ENCODE results near the gene CABLES2. TPM values are rescaled to one million over a fixed set of nuclear protein-coding genes. Genes with fewer than 3 reads are reported as not detected.

CABLES2 gene
- total RNA-seq, 6 experiments from 2014 or later: 1.4 to 2.9 (median 2.5) TPM

DNA sequence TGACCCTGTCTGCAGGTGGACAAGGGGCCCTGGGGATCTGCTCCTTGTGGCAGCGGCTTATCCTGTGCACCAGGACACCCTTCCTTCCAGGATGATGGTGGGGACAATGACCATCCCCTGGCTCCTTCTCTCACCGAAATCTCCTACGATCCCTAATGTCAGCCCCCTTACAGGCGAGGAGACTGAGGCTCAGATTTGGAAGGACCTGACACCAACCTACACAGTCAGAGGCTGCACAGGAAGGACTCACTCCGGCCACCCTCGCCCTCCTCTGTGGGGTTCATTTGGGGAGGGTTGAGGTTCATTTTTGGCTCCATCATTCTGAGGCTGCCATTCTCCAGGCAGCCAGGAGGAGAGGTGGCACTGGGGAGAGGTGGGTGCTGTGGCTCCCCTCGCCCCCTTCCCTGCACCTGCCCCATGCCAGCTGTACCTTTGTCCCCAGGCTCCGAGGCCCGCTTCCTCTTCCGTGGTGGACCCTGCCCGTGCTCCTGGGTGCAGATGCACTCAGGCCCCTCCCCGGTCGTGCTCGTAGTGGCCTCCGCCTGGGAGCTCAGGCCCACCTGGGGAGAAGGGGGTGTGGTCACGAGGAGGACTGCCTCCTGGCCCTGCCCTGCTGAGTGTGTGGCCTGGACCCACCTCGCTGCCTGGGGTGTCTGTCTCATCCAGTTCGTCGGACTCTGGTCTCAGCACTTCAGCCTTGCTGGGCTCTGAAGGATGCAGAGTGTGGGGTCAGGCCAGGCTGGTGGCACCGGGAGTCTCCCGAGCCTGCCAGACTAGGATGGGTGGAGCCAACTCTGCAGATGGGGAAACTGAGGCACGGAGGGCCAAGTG is 5.3 kb upstream of the CABLES2 start:
- TF ChIP-seq, protein P1, sequence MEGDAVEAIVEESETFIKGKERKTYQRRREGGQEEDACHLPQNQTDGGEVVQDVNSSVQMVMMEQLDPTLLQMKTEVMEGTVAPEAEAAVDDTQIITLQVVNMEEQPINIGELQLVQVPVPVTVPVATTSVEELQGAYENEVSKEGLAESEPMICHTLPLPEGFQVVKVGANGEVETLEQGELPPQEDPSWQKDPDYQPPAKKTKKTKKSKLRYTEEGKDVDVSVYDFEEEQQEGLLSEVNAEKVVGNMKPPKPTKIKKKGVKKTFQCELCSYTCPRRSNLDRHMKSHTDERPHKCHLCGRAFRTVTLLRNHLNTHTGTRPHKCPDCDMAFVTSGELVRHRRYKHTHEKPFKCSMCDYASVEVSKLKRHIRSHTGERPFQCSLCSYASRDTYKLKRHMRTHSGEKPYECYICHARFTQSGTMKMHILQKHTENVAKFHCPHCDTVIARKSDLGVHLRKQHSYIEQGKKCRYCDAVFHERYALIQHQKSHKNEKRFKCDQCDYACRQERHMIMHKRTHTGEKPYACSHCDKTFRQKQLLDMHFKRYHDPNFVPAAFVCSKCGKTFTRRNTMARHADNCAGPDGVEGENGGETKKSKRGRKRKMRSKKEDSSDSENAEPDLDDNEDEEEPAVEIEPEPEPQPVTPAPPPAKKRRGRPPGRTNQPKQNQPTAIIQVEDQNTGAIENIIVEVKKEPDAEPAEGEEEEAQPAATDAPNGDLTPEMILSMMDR (IDR thresholded peaks at IDR 0.05): no peak
- Histone ChIP-seq H3K9me3 (no peaks in the 10 kb centered on the region), H3K4me1 (peaks cover 0 to 7% (median 0%) of the 10 kb centered on the region in 4 donors), H3K27me3 (no peaks in the 10 kb centered on the region), H3K27ac (no peak overlapping the region), H3K4me3 (no peak overlapping the region), H3K36me3 (no peaks in the 10 kb centered on the region)
- intact Hi-C loops (cut with DNase I): loop anchor here in 1 of 2 donors (10.0 kb wide), 1 partner anchor 372 kb away; no protein-coding TSS in a partner anchor
- ATAC-seq (no peak), DNase-seq (no peak)
- 71% methylated on average over 8 of the region's 22 CpGs for WGBS (ENCODE audit: insufficient coverage, low coverage, low lambda C conversion rate, missing lambda C conversion rate)

DNA sequence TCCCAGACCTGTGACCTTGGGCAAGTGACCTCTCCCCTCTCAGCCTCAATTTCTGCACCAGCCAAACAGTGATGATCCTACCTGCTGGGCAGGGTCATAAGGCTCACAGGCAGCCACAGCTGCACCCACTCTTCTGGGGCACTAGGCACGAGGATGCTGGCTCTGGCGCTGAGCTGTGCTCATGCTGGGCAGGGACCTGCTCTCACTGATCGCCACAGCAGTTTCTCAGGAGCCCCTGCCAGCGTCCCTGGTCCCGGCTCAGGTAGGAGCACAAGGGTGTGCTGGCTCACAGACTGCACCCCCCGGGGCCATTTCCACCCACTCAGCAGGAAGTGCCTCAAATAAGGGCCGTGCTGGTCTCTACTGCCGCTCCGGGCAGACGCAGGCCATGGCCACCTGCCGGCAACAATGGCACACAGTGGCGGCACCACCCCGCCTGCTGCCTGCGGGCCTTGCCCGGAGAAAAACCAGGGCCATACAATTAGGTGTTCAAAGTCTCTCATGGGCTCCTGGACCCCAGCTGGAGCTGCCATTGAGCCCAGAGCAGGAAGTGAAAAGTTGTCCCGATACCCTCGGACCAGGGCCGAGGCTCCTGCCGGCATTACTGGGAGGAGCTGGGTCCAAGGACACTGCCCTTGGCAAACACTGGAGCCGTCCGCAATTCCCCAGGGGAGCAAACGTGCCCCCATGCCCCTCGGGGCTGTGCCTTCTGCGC is 4.6 kb upstream of the CABLES2 start:
- DNase-seq: no peak
- H3K27ac ChIP-seq: no peak overlapping the region
- ATAC-seq: no peak
- no peaks in the 10 kb centered on the region for H3K9me3 ChIP-seq
- peaks cover 0 to 8% (median 0%) of the 10 kb centered on the region in 4 donors for H3K4me1 ChIP-seq
- intact Hi-C loops (cut with DNase I): loop anchor here in 1 of 2 donors (10.0 kb wide), 1 partner anchor 373 kb away; no protein-coding TSS in a partner anchor
- no peak overlapping the region for H3K4me3 ChIP-seq
- 30% methylated on average over 4 of the region's 24 CpGs for WGBS (ENCODE audit: insufficient coverage, low coverage, low lambda C conversion rate, missing lambda C conversion rate)
- TF ChIP-seq, protein P1 (IDR thresholded peaks at IDR 0.05): no peak
- TF ChIP-seq POLR2A (IDR thresholded peaks at IDR 0.05): no peak
- H3K36me3 ChIP-seq: no peaks in the 10 kb centered on the region
- H3K27me3 ChIP-seq: no peaks in the 10 kb centered on the region

DNA sequence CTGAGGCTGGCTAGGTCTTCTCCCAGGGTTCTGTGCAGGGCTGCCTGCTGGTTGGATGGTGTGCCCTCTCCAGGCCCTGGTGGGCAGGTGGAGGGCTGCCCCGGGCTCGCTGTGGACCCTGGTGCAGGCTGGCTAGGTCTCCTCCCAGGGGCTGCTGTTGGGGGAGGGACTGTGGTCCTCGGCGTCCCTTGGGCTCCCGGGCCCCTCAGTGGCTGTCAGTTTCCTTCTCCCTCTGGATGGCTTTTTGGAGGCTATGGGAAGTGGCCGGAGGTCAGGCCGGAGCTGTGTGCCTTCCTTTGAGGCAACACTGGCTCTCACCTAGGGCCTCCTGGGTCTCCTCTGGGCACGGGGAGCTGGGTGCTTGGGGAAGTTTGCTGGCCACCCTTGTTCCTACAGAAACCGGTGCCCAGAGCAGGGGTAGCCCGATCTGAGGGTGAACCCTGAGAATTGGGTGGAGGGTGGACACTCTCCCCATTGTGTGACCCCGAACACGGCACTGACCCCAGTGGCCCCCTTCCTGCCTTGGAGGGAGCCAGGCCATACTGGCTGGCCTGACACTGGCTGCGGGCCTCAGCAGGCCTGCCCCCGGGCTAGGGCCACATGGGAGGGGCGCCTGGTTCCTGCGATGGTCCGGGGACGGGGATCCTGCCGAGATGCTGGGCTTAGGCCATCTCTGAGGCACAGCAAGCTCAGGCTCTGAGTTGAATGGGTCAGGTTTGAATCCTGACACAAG is 3.8 kb upstream of the CABLES2 start:
- intact Hi-C loops (cut with DNase I): loop anchor here in 1 of 2 donors (10.0 kb wide), 1 partner anchor 374 kb away; no protein-coding TSS in a partner anchor
- ATAC-seq (no peak), DNase-seq (no peak)
- peaks cover 0 to 15% (median 3%) of the 10 kb centered on the region in 4 donors for H3K4me1 ChIP-seq
- no peaks in the 10 kb centered on the region for H3K27me3 ChIP-seq
- H3K27ac ChIP-seq: no peak overlapping the region
- TF ChIP-seq, protein P1 (IDR thresholded peaks at IDR 0.05): no peak
- no peak for TF ChIP-seq POLR2A (IDR thresholded peaks at IDR 0.05)
- no peaks in the 10 kb centered on the region for H3K9me3 ChIP-seq
- no peak overlapping the region for H3K4me3 ChIP-seq
- no peaks in the 10 kb centered on the region for H3K36me3 ChIP-seq
- WGBS (ENCODE audit: insufficient coverage, low coverage, low lambda C conversion rate, missing lambda C conversion rate): no CpG with 5 or more reads among the region's 19 CpGs

DNA sequence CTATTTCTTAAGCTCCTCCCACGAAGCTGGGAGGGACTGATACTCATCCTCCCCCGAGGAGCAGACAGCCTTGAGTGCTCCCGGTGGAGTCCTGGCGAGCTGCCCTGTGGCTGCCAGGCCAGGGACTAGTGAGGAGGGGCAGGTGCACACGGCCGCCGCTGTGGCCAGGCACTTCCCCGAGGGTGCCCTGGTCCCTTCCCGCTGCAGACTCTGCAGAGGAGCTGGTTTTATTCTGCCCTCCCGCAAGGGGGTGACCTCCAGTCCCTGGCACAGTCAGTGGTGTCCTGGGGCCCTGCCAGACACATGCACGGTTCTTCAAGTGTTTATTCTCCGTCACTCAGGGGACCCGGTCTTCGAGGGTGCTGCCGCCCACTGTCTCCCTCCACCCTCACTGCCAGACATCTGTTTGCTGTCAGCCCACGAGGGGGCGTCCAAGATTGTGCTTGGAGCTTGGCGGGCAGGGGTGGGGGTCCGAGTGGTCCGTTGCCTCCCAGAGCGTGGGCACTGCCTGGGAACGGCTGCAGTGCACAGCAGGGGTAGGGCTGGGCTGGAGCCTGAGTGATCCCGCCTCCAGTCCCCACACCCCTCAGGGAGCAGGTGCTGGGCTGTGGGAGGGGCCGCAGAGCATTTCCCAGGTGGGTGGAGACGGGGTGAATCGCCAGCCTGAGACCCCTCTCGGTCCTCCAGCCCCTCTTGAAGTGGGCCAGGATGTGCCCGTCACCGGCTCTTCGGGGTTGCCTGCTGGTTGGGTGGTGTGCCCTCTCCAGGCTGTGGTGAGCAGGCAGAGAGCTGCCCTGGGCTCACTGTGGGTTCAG is 3.1 kb upstream of the CABLES2 start:
- no peak overlapping the region for H3K27ac ChIP-seq
- ATAC-seq: no peak
- H3K4me3 ChIP-seq: no peak overlapping the region
- WGBS (ENCODE audit: insufficient coverage, low coverage, low lambda C conversion rate, missing lambda C conversion rate): 0% methylated on average over 1 of the region's 30 CpGs
- no peaks in the 10 kb centered on the region for H3K27me3 ChIP-seq
- no peaks in the 10 kb centered on the region for H3K9me3 ChIP-seq
- no peak for DNase-seq
- intact Hi-C loops (cut with DNase I): loop anchor here in 1 of 2 donors (10.0 kb wide), 1 partner anchor 375 kb away; no protein-coding TSS in a partner anchor
- no peak for TF ChIP-seq POLR2A (IDR thresholded peaks at IDR 0.05)
- TF ChIP-seq, protein P1 (IDR thresholded peaks at IDR 0.05): peak; percentile 13 to 40 (median 37)
- peaks cover 0 to 19% (median 6%) of the 10 kb centered on the region in 4 donors for H3K4me1 ChIP-seq
- no peaks in the 10 kb centered on the region for H3K36me3 ChIP-seq
